Fibroblast of skin of back (primary cell): ENCODE results near the gene ARHGAP19.

ENCODE experiments used
- DNase-seq: peaks from one replicate; pipeline ENCODE4 v3.0.0-alpha.2; 2013

ARHGAP19 gene

DNA sequence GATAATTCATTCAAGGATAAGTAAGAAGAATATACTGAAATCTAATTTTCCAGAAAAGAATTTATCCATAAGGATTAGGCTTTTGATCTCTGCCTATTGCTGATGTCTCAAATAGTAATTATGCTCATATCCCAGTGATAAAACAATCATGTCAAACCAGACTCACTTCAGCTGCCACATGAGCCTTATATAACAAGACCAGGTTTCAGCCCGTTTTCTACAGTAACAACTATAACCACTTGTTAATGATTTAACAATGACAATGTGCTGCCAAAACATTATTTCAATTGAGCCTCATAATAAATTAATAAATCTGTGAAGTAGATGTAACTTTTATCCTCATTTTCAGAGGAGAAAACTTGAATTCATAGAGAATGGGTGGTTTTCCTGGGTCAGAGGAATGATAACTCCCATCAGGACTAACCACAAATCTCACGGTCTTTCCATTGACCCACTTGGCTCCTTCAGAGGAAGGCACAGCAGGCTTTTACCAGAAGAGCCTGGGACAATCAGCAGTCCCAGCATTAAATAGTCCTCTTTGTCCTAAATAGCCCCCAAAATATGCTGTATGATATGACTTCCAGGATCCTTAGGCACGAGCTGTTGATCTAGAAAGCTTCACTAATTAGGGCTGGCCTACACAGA, 64.2 kb downstream of the ARHGAP19 start:
- no peak for DNase-seq

GRCh38 chr10:97226398-97226797, 66.0 kb downstream of the ARHGAP19 start:
- DNase-seq, result no peak

- no peak for DNase-seq
Measured at GRCh38 chr10:97224483-97225435, 67.7 kb downstream of the ARHGAP19 start.

- no peak for DNase-seq
Measured at GRCh38 chr10:97222326-97222961, 70.0 kb downstream of the ARHGAP19 start.

GRCh38 chr10:97220355-97220754, 72.1 kb downstream of the ARHGAP19 start:
- no peak for DNase-seq

GRCh38 chr10:97217299-97217698, 75.1 kb downstream of the ARHGAP19 start:
- no peak for DNase-seq

- no peak for DNase-seq
Measured at GRCh38 chr10:97215619-97216260, 76.7 kb downstream of the ARHGAP19 start.

DNA sequence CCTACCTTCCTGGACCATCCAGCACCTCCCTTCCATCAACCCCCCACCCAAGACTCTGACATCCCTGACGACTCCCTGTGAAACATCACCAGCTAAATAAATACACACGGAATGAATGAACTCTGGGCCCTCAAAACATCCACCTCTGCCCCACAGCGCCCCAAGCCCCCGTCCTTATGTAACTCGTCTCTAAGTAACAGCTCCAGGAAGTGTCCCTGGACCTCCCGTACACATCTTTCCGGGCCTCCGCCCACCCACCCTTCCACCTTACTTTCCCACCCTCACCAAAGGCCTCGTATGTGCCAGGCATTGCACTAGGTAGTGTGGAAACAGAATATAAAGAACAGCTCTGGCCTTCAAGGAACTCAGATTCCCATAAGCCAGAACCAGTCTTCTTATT, 79.0 kb downstream of the ARHGAP19 start:
- DNase-seq, result no peak

GRCh38 chr10:97211229-97211628, 81.2 kb downstream of the ARHGAP19 start:
- DNase-seq, result no peak

GRCh38 chr10:97210543-97210960, 81.9 kb downstream of the ARHGAP19 start:
- peak; percentile 68 for DNase-seq

DNA sequence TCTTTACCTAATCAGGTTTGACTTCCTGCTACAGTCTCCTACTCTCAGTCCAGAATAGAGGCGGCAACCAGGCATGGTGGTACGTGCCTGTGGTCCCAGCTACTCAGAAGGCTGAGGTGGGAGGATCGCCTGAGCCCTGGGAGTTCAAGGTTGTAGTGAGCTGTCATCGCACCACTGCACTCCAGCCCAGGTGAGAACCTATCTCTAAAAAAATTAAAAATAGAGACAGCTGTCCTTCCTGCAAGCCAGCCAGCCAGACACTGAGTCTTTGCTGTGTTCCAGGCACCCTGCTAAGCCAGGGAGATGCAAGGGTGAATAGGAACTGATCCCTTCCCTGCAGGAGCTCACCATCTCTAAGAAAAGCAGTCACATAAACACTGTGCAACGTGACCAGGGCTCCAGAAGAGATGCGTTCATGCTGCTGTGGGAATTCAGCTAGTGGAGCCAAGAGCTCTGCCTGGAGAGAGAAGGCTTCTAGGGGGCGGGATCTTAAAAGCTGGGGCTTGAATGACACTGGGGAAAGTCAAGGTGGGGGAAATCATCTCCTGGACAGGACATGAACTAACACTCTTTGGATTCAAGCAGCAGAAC, 84.6 kb downstream of the ARHGAP19 start:
- no peak for DNase-seq

GRCh38 chr10:97207131-97207530, 85.3 kb downstream of the ARHGAP19 start:
- DNase-seq, result no peak

DNA sequence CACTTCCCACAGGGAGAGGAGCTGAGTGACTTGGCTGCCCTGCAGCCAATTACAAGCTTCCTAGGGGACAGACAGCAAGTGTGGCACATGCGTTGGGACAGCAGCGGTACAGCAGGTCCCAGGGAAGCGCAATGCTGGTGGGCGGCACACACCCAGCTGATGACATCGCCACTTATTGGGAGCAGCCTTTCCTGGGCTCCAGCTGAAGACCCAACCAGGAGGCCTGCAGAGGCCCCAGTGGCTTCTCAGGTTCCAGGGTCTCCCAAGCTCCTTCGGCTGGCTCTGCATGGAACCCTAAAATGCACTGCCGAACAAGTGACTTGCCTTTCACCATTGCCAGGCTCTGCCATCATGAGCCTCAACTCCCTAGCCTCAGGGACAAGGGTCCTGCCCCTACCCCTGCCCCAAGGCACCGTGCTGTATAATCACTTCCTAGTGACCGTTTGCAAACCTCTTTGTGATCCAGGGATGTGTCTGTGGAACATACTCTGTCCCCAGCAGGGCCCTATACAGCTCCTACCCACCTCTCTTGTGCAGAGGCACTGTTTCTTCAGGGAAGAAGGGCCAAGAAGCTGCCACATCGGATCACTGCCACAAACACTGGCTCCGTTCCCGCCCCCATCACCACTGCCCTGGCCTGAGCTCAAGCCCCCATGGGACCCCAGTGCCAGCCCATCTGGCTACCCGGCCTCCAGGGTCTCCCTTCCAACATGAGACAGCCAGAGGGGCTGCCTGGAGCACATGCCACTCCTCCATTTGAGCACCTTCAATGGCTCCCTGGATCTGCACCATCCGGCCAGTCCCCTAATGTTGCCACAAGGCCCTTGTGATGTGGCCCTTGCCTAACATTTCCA, 87.4 kb downstream of the ARHGAP19 start:
- no peak for DNase-seq

- DNase-seq, result no peak
Measured at GRCh38 chr10:97203220-97203619, 89.2 kb downstream of the ARHGAP19 start.

- DNase-seq, result no peak
Measured at GRCh38 chr10:97200616-97201015, 91.8 kb downstream of the ARHGAP19 start.

GRCh38 chr10:97199152-97199551, 93.3 kb downstream of the ARHGAP19 start:
- DNase-seq, result no peak

- no peak for DNase-seq
Measured at GRCh38 chr10:97197030-97197500, 95.4 kb downstream of the ARHGAP19 start.

- peak; percentile 54 for DNase-seq
Measured at GRCh38 chr10:97196223-97197029, 96.0 kb downstream of the ARHGAP19 start.

DNA sequence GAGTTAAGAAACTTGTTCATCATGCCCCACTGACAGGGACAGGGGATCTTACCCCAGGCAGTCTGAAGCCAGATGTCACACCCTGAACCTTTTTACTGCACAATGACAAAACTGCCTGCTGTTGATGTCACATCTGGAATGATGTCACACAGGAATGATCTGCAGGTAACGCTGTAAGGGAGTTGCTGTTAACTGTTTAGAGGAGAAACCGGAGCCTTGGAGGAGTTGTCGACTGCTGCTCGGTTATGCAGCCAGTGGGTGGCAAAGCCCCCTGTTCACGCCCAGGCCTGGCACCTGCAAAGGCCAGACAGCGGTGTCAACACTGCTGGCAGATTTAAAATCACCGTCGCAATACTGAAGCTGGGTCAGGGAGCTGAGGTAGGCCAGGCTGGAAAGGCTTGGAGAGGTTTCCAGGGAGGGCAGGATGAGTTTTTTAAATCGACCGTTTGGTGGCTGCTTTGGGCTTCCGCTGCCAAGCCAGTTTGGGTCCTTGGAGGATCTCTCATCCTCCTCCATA, 96.7 kb downstream of the ARHGAP19 start:
- DNase-seq, result no peak

GRCh38 chr10:97192952-97193435, 99.4 kb downstream of the ARHGAP19 start:
- no peak for DNase-seq
